NCI-H187 treated with DMSO at 0.1 percent for 48 hours (cell line): ENCODE results near the gene GLYATL1.
"Not testable (repeated sequence)": the region's sequence is repeated elsewhere in the genome, so short reads cannot be mapped to it uniquely, and the experiment has no call there.

Experiments
- DNase-seq: peaks from one replicate; lab custom pipeline; 2025; lab: John Stamatoyannopoulos, UW

The GLYATL1 gene

GRCh38 chr11:58998480-58999290, 59.4 kb downstream of the GLYATL1 start:
- no peak for DNase-seq

DNA sequence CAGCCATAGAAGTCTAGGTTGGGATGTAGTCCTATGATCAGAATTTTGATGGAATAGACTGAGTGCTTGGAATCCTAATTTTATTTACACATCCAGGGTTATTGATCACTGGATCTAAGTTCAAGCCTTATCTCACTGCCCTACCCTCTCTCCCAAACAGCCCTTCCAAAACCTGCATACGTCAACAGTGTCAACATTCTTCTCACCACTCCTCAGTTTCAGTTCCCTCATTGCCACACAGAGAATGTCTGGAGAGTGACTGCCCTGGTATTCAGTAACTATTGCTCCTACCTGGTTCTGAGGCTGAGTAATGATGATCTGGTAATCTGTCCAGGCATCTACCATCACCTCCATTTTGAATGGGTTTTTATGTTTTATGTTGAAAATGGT, 60.0 kb downstream of the GLYATL1 start:
- DNase-seq: no peak

GRCh38 chr11:59000003-59000402, 60.7 kb downstream of the GLYATL1 start:
- no peak for DNase-seq

GRCh38 chr11:59002006-59002405, 62.7 kb downstream of the GLYATL1 start:
- not testable (repeated sequence) for DNase-seq
